Measurements from ENCODE around the gene GSK3A. TPM values are rescaled to one million over a fixed set of nuclear protein-coding genes. Genes with fewer than 3 reads are reported as not detected.

GSK3A gene
- total and polyA plus RNA-seq, 2 donors = 12.7 to 31.4 TPM

- Histone ChIP-seq H3K36me3 (ENCODE audit: control insufficient read depth in 2 of 2, insufficient read depth in 2 of 2, low read length in 1 of 2) (peaks cover 67 to 72% of the 10 kb centered on the region in 2 donors), H3K4me1 (ENCODE audit: control insufficient read depth in 2 of 2, insufficient read depth in 2 of 2, low read length in 2 of 2) (peaks cover 42 to 62% of the 10 kb centered on the region in 2 donors), H3K4me3 (ENCODE audit: low read length in 2 of 2) (no peak overlapping the region), H3K9me3 (ENCODE audit: control insufficient read depth in 2 of 2, insufficient read depth in 1 of 2, low read length in 1 of 2) (no peaks in the 10 kb centered on the region), H3K27ac (ENCODE audit: low read depth in 1 of 2, low read length in 1 of 2) (peak overlapping the region; percentile 72 to 99), H3K27me3 (ENCODE audit: control insufficient read depth in 2 of 2, insufficient read depth in 1 of 2, low read length in 1 of 2) (no peaks in the 10 kb centered on the region)
- no peak for DNase-seq (ENCODE audit: low read depth in 6 of 9, low spot score in 9 of 9)
- 87% methylated on average over 5 of the region's 5 CpGs for WGBS
Observed at GRCh38 chr19:42202290-42202880, 40.0 kb downstream of the GSK3A start.

- Histone ChIP-seq H3K9me3 (ENCODE audit: control insufficient read depth in 2 of 2, insufficient read depth in 1 of 2, low read length in 1 of 2) (no peaks in the 10 kb centered on the region), H3K4me1 (ENCODE audit: control insufficient read depth in 2 of 2, insufficient read depth in 2 of 2, low read length in 2 of 2) (peaks cover 49 to 64% of the 10 kb centered on the region in 2 donors), H3K27ac (ENCODE audit: low read depth in 1 of 2, low read length in 1 of 2) (peak overlapping the region; percentile 72 to 99), H3K36me3 (ENCODE audit: control insufficient read depth in 2 of 2, insufficient read depth in 2 of 2, low read length in 1 of 2) (peaks cover 64 to 69% of the 10 kb centered on the region in 2 donors), H3K4me3 (ENCODE audit: low read length in 2 of 2) (no peak overlapping the region), H3K27me3 (ENCODE audit: control insufficient read depth in 2 of 2, insufficient read depth in 1 of 2, low read length in 1 of 2) (no peaks in the 10 kb centered on the region)
- peak in 1 of 9 donors; percentile 56 for DNase-seq (ENCODE audit: low read depth in 6 of 9, low spot score in 9 of 9)
- WGBS = 41% methylated on average over 6 of the region's 6 CpGs
Observed at GRCh38 chr19:42201489-42202289, 40.7 kb downstream of the GSK3A start.

- Histone ChIP-seq H3K27ac (ENCODE audit: low read depth in 1 of 2, low read length in 1 of 2) (peak overlapping the region; percentile 92 to 99), H3K36me3 (ENCODE audit: control insufficient read depth in 2 of 2, insufficient read depth in 2 of 2, low read length in 1 of 2) (peaks cover 56 to 61% of the 10 kb centered on the region in 2 donors), H3K4me1 (ENCODE audit: control insufficient read depth in 2 of 2, insufficient read depth in 2 of 2, low read length in 2 of 2) (peaks cover 52 to 72% of the 10 kb centered on the region in 2 donors), H3K27me3 (ENCODE audit: control insufficient read depth in 2 of 2, insufficient read depth in 1 of 2, low read length in 1 of 2) (no peaks in the 10 kb centered on the region), H3K9me3 (ENCODE audit: control insufficient read depth in 2 of 2, insufficient read depth in 1 of 2, low read length in 1 of 2) (no peaks in the 10 kb centered on the region), H3K4me3 (ENCODE audit: low read length in 2 of 2) (peak overlapping the region; percentile 49 to 57)
- DNase-seq (ENCODE audit: low read depth in 6 of 9, low spot score in 9 of 9) = no peak
- 86% methylated on average over 5 of the region's 5 CpGs for WGBS
Observed at GRCh38 chr19:42200116-42200715, 42.2 kb downstream of the GSK3A start.

- no peaks in the 10 kb centered on the region for H3K27me3 ChIP-seq (ENCODE audit: control insufficient read depth in 2 of 2, insufficient read depth in 1 of 2, low read length in 1 of 2)
- H3K4me1 ChIP-seq (ENCODE audit: control insufficient read depth in 2 of 2, insufficient read depth in 2 of 2, low read length in 2 of 2) = peaks cover 52 to 72% of the 10 kb centered on the region in 2 donors
- peak in 5 of 9 donors; percentile 51 to 82 (median 61) for DNase-seq (ENCODE audit: low read depth in 6 of 9, low spot score in 9 of 9)
- H3K36me3 ChIP-seq (ENCODE audit: control insufficient read depth in 2 of 2, insufficient read depth in 2 of 2, low read length in 1 of 2) = peaks cover 52 to 55% of the 10 kb centered on the region in 2 donors
- WGBS = 3% methylated on average over 32 of the region's 32 CpGs
- peak overlapping the region; percentile 49 to 57 for H3K4me3 ChIP-seq (ENCODE audit: low read length in 2 of 2)
- H3K27ac ChIP-seq (ENCODE audit: low read depth in 1 of 2, low read length in 1 of 2) = peak overlapping the region; percentile 92 to 99
- no peaks in the 10 kb centered on the region for H3K9me3 ChIP-seq (ENCODE audit: control insufficient read depth in 2 of 2, insufficient read depth in 1 of 2, low read length in 1 of 2)
Observed at GRCh38 chr19:42199440-42200115, 42.8 kb downstream of the GSK3A start.

GRCh38 chr19:42198676-42199439 is 43.5 kb downstream of the GSK3A start:
- Histone ChIP-seq H3K27me3 (ENCODE audit: control insufficient read depth in 2 of 2, insufficient read depth in 1 of 2, low read length in 1 of 2) (no peaks in the 10 kb centered on the region), H3K36me3 (ENCODE audit: control insufficient read depth in 2 of 2, insufficient read depth in 2 of 2, low read length in 1 of 2) (peaks cover 45 to 48% of the 10 kb centered on the region in 2 donors), H3K4me3 (ENCODE audit: low read length in 2 of 2) (peak overlapping the region; percentile 49 to 57), H3K4me1 (ENCODE audit: control insufficient read depth in 2 of 2, insufficient read depth in 2 of 2, low read length in 2 of 2) (peaks cover 52 to 72% of the 10 kb centered on the region in 2 donors), H3K9me3 (ENCODE audit: control insufficient read depth in 2 of 2, insufficient read depth in 1 of 2, low read length in 1 of 2) (no peaks in the 10 kb centered on the region), H3K27ac (ENCODE audit: low read depth in 1 of 2, low read length in 1 of 2) (peak overlapping the region; percentile 92 to 99)
- DNase-seq (ENCODE audit: low read depth in 6 of 9, low spot score in 9 of 9) = peak; percentile 85 to 98 (median 95)
- 5% methylated on average over 7 of the region's 7 CpGs for WGBS

GRCh38 chr19:42197375-42197817 is 45.0 kb downstream of the GSK3A start:
- Histone ChIP-seq H3K27me3 (ENCODE audit: control insufficient read depth in 2 of 2, insufficient read depth in 1 of 2, low read length in 1 of 2) (no peaks in the 10 kb centered on the region), H3K4me3 (ENCODE audit: low read length in 2 of 2) (peak overlapping the region in 1 of 2 donors; percentile 6), H3K27ac (ENCODE audit: low read depth in 1 of 2, low read length in 1 of 2) (peak overlapping the region in 1 of 2 donors; percentile 82), H3K9me3 (ENCODE audit: control insufficient read depth in 2 of 2, insufficient read depth in 1 of 2, low read length in 1 of 2) (peaks cover 3 to 4% of the 10 kb centered on the region in 2 donors), H3K36me3 (ENCODE audit: control insufficient read depth in 2 of 2, insufficient read depth in 2 of 2, low read length in 1 of 2) (peaks cover 32 to 35% of the 10 kb centered on the region in 2 donors), H3K4me1 (ENCODE audit: control insufficient read depth in 2 of 2, insufficient read depth in 2 of 2, low read length in 2 of 2) (peaks cover 52 to 65% of the 10 kb centered on the region in 2 donors)
- DNase-seq (ENCODE audit: low read depth in 6 of 9, low spot score in 9 of 9) = peak in 3 of 9 donors; percentile 60 to 77 (median 60)
- WGBS = 43% methylated on average over 5 of the region's 5 CpGs

- Histone ChIP-seq H3K27ac (ENCODE audit: low read depth in 1 of 2, low read length in 1 of 2) (peak overlapping the region in 1 of 2 donors; percentile 82), H3K4me3 (ENCODE audit: low read length in 2 of 2) (no peak overlapping the region), H3K27me3 (ENCODE audit: control insufficient read depth in 2 of 2, insufficient read depth in 1 of 2, low read length in 1 of 2) (no peaks in the 10 kb centered on the region), H3K36me3 (ENCODE audit: control insufficient read depth in 2 of 2, insufficient read depth in 2 of 2, low read length in 1 of 2) (peaks cover 25% of the 10 kb centered on the region in 2 donors), H3K9me3 (ENCODE audit: control insufficient read depth in 2 of 2, insufficient read depth in 1 of 2, low read length in 1 of 2) (peaks cover 3 to 4% of the 10 kb centered on the region in 2 donors), H3K4me1 (ENCODE audit: control insufficient read depth in 2 of 2, insufficient read depth in 2 of 2, low read length in 2 of 2) (peaks cover 43 to 57% of the 10 kb centered on the region in 2 donors)
- DNase-seq (ENCODE audit: low read depth in 6 of 9, low spot score in 9 of 9) = no peak
- whole genome bisulfite sequencing = 97% methylated on average over 47 of the region's 47 CpGs
Observed at GRCh38 chr19:42196011-42197001, 46.1 kb downstream of the GSK3A start.

Data from thymus (tissue), 11 donors.